D721Med (cell line): ENCODE measurements around the gene NUPR1.
"Not testable (repeated sequence)": the region's sequence is repeated elsewhere in the genome, so short reads cannot be mapped to it uniquely, and the experiment has no call there.

Source experiments
- DNase-seq: peaks from one replicate; pipeline ENCODE4 v3.0.0; 2011; ENCODE audit warnings: low spot score; ENCODE audit not compliant: insufficient read length
- FAIRE-seq: peaks from 2 replicates; lab custom pipeline; 2011; peaks lifted over from hg19 to GRCh38; lab: Jason Lieb, UNC
- TF ChIP-seq, protein P1 (sequence below): IDR thresholded peaks from 2 replicates; pipeline ENCODE4 v1.5.1; 2012; ENCODE audit warnings: mild to moderate bottlenecking, control low read depth; ENCODE audit not compliant: insufficient read depth; ENCODE audit errors: missing control alignments

The NUPR1 gene

DNA sequence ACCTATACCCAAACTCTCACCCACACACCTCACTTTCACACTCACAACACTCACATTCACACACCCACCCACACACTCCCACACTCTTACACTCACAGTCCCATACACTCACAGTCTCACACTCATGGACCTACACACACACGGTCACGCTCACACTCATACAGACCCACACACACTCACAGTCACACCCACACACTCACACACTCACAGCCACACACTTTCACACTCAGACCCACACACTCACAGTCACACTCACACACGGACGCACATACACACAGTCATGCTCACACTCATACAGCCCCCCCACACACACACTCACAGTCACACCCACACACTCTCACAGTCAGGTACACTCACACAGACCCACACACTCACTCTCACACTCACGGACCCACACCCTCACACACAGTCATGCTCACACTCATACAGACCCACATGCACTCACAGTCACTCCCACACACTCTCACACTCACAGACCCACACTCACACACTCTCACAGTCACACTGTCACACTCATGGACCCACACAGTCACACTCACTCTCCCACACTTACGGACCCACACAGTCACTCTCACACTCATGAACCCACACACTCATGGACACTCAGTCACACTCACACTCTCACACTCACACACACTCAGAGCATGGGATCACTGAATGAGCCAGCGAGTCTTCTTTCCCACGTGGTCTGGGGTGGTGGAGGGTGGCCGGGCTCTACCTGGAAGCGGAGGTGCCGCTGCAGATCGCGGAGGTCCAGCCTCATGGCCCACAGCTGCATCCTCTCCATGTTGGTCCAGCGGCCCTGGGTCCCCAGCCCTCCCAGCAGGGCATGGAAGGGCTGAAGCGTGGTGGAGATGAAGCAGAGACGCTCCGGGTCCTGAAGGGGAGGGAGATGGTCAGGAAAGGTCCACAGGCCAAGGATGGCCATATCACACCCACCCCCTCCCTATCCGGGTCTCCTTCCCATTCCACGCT, 37.2 kb downstream of the NUPR1 start:
- DNase-seq (no peak), FAIRE-seq (no peak)
- TF ChIP-seq, protein P1, sequence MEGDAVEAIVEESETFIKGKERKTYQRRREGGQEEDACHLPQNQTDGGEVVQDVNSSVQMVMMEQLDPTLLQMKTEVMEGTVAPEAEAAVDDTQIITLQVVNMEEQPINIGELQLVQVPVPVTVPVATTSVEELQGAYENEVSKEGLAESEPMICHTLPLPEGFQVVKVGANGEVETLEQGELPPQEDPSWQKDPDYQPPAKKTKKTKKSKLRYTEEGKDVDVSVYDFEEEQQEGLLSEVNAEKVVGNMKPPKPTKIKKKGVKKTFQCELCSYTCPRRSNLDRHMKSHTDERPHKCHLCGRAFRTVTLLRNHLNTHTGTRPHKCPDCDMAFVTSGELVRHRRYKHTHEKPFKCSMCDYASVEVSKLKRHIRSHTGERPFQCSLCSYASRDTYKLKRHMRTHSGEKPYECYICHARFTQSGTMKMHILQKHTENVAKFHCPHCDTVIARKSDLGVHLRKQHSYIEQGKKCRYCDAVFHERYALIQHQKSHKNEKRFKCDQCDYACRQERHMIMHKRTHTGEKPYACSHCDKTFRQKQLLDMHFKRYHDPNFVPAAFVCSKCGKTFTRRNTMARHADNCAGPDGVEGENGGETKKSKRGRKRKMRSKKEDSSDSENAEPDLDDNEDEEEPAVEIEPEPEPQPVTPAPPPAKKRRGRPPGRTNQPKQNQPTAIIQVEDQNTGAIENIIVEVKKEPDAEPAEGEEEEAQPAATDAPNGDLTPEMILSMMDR, result no peak

DNA sequence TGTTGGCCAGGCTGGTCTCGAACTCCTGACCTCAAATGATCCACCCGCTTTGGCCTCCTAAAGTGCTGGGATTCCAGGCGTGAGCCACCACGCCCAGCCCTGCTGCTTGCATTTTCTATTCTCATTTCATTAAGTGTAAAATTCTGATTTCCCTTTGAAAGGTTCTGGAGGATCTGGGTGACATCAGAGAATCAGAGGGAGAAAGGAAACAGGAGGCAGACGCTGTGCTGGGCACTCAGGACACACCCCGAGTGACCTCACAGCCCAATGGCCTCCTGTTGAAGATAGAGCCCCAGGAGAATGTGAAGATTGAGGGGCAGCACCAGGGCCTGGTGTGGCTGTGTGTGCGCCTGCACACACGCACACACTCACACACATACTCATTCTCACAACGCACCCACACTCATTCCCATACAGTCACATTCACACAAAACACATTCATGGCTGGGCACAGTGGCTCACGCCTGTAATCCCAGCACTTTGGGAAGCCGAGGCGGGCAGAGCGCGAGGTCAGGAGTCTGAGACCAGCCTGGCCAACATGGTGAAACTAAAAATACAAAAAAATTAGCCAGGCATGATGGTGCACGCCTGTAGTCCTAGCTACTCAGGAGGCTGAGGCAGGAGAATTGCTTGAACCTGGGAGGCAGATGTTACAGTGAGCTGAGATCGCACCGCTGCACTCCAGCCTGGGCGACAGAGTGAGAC, 38.1 kb downstream of the NUPR1 start:
- not testable (repeated sequence) for DNase-seq, FAIRE-seq

DNA sequence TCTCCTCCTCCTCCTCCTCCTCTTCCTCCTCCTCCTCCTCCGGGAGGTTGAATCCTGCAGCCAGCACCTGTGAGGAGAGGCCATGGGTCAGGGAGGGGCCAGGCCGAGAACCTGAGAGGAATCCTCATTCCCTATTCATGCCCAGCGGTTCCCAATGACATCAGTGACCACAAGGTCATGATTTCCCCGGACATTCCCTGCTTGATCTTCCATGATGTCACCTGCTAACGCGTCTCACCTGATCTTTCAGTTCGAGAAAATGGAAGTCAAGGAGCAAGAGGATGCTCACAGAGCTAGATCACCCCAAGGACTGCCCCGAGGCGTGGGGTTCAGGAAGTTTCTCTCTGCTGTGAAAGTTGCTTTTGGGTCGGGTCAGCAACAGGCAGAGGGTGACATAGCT, 38.9 kb downstream of the NUPR1 start:
- DNase-seq (no peak), FAIRE-seq (no peak)
- TF ChIP-seq, protein P1, result no peak

DNA sequence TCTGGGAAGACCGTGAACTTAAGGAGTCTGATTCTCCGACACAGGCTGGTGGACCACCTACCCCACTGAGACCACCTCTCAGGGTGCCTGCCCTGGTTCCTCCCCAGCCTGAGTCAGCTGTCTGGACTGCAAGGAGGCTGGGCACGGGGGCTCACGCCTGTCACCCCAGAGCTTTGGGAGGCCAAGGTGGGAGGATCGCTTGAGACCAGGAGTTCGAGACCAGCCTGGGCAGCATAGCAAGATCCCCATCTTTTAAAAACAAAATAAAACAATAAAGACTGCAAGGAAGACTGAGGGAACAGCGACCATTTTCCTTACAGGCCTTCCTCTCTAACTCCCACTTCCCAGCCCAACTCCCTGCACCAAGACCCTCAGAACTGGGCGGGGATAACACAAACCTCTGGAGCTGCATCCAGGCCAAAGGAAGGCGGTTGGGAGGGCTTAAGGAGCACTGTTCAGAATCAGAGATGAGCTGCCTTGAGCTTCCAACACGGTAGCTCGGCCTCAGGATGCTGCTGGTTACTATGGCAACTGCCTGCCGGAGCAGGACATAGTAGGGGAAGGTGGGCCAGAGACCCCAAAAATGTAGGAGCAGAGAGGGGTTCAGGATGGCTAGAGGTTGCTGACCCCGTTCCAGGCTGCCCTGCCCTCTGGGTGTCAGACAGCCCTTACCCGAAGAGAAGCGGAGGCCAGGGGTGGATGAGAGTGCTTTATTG, 40.0 kb downstream of the NUPR1 start:
- DNase-seq (no peak), FAIRE-seq (no peak)
- TF ChIP-seq, protein P1, result no peak

DNA sequence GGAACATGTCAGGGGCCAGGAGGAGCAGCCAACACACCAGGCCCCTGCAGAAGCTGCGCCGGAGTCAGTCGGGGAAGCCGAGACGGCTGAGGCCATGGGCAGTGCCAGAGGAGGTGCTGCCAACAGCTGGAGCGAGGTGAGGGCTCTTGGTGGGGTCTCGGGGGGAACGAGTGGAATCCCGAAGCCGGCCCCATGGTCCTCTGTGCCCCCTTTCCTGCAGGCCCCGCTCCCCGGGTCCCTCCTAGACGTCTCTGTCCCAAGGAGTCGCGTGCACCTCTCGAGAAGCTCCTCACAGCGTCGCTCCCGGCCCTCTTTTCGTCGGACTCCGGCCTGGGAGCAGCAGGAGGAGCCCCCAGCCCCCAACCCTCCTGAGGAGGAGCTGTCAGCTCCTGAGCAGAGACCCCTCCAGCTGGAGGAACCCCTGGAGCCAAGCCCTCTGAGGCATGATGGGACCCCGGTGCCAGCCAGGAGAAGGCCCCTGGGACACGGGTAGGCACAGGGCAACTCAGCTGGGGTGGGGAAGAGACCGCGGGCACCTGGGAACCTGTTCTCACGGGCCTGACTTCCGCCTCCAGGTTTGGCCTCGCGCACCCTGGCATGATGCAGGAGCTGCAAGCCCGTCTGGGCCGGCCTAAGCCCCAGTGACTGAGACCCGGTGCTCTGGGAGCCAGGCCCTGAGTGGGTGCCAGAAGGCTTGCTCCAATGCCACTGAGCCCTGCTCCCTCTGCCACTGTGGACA, 40.7 kb downstream of the NUPR1 start:
- FAIRE-seq (no peak), DNase-seq (no peak)
- TF ChIP-seq, protein P1, result no peak

DNA sequence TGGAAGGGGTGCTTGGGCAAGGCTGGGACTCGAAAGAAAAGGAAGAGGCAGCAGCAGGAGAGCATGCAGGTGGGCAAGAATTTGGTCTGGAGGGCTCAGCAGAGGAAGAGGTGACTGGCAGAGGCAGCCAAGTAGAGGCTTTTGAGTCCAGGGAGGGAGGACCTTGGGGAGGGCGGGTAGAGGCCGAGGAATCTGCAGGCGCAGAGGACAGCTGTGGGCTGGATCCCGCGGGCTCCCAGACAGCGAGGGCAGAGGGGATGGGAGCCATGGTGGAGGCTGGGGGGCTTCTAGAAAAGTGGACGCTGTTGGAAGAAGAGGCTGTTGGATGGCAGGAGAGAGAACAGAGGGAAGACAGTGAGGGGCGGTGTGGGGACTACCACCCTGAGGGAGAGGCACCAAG, 41.4 kb downstream of the NUPR1 start:
- no peak for FAIRE-seq
- TF ChIP-seq, protein P1, result no peak

DNA sequence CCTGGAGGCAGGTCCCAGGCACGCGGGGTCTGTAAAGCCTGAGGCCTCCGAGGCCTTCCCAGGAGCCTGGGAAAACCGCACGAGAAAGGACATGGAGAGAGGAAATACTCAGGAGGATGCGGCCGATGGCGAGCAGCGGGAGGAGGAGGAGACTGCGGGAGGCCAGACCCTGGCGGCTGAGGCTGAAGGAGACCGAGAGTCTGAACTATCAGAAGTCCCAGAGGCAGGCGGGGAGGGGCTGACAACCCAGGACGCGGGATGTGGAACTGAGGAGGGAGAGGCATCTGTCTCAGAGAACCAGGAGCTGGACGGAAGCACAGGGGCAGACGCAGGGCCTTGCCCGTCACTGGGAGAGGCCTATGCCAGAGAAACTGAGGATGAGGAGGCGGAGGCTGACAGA, 41.9 kb downstream of the NUPR1 start:
- no peak for DNase-seq
- FAIRE-seq, result no peak
- TF ChIP-seq, protein P1, result no peak

More for the DNA sequence above, 41.4 kb downstream of the NUPR1 start:
- DNase-seq, result no peak
